DOHH2 (cell line): ENCODE measurements around the gene TRAF1.

Source experiments
- CTCF ChIP-seq: fragments of 200-600 bp; sonication (generic); IDR thresholded peaks from one replicate; pipeline ENCODE4 v1.5.1; 2014; ENCODE audit warnings: antibody characterized with exemption, mild to moderate bottlenecking, low read depth, low read length; ENCODE audit not compliant: poor library complexity, severe bottlenecking
- EZH2phosphoT487 ChIP-seq: fragments of 200-600 bp; sonication (generic); IDR thresholded peaks from 2 replicates; pipeline ENCODE4 v1.6.1; 2017; ENCODE audit warnings: borderline replicate concordance, mild to moderate bottlenecking, antibody characterized with exemption, low read length, moderate library complexity, mixed read lengths

GRCh38 chr9:120947222-120947621 lies 20.6 kb upstream of the TRAF1 start:
- TF ChIP-seq CTCF = no peak
- no peak for TF ChIP-seq EZH2phosphoT487
